SU-DHL-6 (cell line): ENCODE data around the gene SHMT2.

Experiments used
- CTCF ChIP-seq: fragments of 200-600 bp; sonication (generic); IDR thresholded peaks from one replicate; pipeline ENCODE4 v1.5.1; 2017; ENCODE audit warnings: antibody characterized with exemption, mild to moderate bottlenecking, low read length, moderate library complexity; ENCODE audit not compliant: insufficient read depth, poor library complexity, severe bottlenecking
- EZH2phosphoT487 ChIP-seq: fragments of 200-600 bp; sonication (generic), shearing (Covaris generic); conservative IDR thresholded peaks from 2 replicates; pipeline ENCODE4 v1.6.1; 2018; ENCODE audit warnings: mild to moderate bottlenecking, antibody characterized with exemption, low read length, moderate library complexity, mixed read lengths

- TF ChIP-seq CTCF (no peak), EZH2phosphoT487 (no peak)
Measured at GRCh38 chr12:57235728-57236131, 6.2 kb downstream of the SHMT2 start.
